NOMO-1 (cell line): ENCODE results near the gene POLR1C.
"Not testable (repeated sequence)": the region's sequence is repeated elsewhere in the genome, so short reads cannot be mapped to it uniquely, and the experiment has no call there.

Experiments used
- DNase-seq, 2 experiments: peaks; one replicate each; lab custom pipeline; 2025; ENCODE audit not compliant: unreplicated experiment in 2 of 2; lab: John Stamatoyannopoulos, UW

The POLR1C gene, protein sequence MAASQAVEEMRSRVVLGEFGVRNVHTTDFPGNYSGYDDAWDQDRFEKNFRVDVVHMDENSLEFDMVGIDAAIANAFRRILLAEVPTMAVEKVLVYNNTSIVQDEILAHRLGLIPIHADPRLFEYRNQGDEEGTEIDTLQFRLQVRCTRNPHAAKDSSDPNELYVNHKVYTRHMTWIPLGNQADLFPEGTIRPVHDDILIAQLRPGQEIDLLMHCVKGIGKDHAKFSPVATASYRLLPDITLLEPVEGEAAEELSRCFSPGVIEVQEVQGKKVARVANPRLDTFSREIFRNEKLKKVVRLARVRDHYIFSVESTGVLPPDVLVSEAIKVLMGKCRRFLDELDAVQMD

DNA sequence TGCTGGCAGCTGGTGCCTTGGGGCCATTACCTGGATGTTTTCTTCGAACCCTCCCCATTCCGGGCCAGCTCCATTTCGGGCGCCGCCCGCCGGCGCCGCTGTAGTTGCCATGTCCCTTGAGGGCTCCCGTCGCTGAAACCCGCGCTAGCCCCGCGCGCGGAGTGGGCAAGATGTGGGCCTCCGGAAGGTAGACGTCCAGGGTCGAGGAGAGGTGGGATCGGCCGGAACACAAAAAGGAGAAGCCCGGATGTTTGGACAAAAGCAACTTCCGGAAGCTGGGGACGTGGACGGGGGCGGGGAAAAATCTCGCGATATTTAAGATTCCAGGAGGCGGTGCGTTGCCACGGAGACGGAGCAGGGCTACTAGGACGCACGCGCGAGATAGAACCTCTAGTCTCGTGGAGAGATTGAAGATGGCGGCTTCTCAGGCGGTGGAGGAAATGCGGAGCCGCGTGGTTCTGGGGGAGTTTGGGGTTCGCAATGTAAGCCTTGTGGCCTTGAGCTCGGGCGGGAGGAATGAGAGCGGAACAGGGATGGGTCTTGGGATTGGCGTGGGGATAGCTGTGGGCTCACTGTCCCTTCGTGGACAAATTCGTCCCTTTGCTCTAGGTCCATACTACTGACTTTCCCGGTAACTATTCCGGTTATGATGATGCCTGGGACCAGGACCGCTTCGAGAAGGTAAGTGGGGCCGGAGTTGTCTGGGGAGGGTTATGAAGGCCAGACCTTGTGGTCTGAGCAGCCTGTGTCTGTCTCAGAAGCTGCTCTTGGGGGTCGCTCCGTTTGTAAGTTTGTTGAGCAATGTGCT, at the start of gene POLR1C, which contains the start of gene YIPF3:
Gene POLR1C (plus strand): TSS at position 393 of the 808 bp plus-strand sequence. CDS start 21 bp downstream, at position 414.
Gene YIPF3 (minus strand): TSS at position 230 of the 808 bp plus-strand sequence. CDS start 119 bp downstream, at position 111.
- peak; percentile 90 to 95 for DNase-seq

DNA sequence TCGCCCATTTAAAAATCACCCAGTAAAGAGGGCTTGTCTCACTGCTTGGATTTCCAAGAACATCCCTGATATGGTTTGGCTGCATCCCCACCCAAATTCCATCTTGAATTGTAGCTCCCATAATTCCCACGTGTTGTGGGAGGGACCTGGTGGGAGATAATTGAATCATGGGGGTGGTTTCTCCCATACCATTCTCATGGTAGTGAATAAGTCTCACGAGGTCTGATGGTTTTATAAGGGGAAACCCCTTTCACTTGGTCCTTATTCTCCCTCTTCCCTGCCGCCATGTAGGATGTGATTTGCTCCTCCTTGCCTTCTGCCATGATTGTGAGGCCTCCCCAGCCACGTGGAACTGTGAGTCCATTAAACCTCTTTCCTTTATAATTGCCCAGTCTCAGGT, 49.6 kb upstream of the POLR1C start:
- not testable (repeated sequence) for DNase-seq

DNA sequence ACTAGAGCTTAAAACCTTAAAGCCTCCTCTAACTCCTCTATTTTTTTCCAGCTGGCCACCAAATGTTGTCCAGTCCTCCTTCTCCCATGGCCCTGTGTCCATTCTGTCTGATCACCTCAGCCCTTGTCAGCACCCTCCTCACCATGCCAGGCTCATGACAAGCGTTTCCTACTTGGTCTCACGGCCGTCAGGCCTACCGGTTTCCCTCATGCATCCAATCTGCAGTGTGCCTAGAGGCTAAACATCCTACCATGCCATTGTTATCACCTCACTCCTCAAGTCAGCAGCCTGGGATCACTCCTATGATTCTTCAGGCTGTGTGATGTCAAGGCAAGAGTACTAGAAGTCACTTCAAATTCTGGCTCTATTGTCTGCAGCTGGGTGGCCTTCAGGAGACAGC, 49.1 kb upstream of the POLR1C start:
- no peak for DNase-seq

DNA sequence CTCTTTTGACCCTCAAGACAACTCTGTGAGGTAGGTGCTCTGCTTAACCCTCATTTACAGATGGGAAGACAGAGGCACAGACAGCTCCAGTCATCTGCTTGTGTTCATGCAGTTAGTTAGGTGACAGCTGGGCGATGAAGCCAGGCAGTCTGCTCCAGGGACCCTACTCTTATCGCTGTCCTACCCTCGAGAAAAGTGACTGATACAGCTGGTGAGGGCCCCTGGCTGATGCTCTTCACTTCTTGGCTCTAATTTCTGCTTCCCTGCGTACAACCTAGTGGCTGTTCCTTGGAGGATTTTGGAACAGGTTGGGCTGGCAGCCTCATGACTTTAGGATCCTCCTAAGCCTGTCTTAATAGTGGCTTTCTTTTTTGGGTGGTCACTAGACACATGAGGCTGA, 48.6 kb upstream of the POLR1C start:
- no peak for DNase-seq

DNA sequence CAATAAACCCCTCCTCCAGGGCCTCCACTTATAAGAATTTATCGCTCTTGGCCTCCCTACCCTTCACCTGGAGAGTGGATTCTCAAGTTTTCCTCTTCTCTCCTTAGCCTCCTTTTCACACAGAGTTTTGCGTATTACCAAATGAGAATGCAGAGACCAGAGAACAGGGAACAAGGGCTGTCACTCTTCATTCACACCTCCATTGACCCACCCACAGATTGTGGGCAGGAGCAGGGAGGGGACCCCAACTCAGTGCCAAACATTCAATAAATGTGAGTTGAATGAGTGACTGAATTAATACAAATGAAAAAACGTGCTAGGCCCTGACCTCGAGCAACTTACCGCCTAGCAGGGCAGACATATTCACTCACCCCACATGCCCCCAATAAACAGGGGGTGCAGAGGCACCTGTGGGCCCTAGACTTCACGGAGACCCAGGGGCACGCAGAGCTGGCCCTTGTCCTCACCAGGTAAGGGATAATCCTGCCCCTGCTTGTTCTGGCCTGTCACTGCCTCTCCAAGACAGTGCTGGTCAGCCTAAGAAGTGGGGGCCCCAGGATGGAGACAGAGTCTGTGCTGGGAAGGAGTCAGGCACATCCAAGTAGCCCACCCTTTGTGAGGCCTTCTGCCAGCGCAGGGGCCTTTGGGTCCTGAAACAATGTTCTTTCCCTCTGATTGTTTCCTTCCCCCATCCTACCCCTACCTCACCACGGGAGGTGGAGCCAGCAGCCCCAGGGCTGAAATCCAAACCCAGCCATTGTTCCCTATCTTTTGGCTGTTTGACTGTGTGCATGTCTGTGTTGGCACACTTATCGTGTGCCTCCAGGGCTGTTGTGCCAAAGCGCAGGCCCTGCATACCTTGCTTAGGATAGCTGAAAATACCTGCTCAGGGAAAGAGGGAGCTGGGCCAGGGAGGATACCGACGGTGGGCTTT, 47.9 kb upstream of the POLR1C start:
- no peak for DNase-seq

DNA sequence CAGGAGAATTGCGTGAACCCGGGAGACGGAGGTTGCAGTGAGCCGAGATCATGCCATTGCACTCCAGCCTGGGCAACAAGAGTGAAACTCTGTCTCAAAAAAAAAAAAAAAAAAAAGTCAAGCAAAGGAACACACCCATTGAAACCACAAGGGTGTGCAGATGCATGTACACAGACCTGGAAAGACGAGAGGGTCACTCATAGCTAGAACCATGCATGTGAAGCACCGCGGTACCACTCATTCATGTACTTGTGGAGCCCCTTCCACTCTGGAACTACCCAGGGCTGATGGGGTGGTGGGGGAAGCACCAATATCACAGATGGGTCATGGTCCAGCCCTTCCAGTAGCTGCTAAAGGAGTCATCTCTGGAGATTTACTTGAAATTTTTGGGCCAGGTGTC, 46.9 kb upstream of the POLR1C start:
- no peak for DNase-seq

DNA sequence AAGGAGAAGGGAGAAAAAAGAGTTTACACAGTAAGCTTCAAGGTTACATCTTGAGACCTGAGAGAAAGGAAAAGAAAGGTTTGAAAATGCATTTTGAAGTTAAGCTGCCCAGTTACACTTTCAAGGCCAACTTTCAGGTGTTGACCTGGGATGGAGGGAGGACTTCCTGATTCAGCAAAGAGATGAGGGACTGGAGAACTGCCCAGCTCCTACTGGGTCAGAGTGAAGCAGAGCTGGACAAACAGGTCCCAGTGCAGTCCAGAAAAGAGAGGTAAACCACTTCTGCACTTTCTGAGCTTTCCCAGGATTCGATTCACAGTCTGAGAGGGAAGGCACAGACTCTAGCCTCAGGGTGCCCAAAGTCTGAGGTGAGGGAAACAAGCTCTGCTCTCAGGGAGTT, 45.5 kb upstream of the POLR1C start:
- no peak for DNase-seq

DNA sequence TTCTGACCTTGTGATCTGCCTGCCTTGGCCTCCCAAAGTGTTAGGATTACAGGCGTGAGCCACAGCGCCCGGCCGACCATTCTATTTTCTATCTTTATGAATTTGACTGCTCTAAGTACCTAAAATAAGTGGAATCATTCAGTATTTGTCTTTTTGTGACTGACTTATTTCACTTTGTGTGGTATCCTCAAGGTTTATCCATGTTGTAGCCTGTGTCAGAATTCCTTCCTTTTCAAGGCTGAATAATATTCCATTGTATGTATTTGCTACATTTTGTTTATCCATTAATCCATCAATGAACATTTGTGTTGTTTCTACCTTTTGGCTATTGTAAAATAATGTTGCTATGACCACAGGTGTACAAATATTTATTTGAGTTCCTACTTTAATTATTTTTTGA, 44.4 kb upstream of the POLR1C start:
- DNase-seq: no peak

DNA sequence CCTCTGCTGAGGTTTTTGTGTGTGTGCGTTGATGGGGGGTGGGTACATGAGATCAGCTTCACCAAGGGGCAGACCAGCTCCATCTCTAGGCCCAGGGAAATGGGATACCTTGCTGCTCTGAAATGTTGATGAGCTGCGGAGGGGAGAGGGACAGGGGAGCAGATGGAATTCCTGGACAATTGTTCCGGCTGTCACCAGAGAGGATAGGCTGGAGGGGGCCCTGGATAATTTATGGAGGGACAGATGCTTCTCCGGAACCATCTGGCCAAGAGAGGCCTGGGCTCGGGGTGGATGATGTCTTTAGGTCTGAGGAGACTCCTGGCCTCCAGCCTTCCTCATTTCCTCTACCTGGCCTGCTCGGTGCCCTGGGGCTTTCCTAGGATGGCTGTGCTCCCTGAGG, 41.4 kb upstream of the POLR1C start:
- no peak for DNase-seq

DNA sequence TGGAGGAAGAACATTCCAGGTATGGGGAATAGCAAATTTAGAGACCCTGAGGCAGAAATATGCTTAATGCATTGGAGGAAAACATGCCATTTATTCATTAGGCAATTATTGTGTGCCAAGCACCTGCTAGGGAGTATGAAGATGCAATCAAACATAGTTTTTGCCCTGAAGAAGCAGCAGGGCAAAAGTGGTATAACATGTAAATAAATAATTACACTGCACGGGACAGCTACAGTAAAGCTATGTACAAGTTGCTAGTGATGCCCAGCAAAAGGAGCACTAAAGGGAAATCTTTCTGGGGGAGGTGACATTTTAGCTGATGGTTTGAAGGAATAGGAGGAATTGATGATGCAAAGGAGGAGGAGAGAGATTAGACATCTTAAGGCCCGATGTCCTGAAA, 40.1 kb upstream of the POLR1C start:
- DNase-seq: peak in 1 of 2 experiments; percentile 11

DNA sequence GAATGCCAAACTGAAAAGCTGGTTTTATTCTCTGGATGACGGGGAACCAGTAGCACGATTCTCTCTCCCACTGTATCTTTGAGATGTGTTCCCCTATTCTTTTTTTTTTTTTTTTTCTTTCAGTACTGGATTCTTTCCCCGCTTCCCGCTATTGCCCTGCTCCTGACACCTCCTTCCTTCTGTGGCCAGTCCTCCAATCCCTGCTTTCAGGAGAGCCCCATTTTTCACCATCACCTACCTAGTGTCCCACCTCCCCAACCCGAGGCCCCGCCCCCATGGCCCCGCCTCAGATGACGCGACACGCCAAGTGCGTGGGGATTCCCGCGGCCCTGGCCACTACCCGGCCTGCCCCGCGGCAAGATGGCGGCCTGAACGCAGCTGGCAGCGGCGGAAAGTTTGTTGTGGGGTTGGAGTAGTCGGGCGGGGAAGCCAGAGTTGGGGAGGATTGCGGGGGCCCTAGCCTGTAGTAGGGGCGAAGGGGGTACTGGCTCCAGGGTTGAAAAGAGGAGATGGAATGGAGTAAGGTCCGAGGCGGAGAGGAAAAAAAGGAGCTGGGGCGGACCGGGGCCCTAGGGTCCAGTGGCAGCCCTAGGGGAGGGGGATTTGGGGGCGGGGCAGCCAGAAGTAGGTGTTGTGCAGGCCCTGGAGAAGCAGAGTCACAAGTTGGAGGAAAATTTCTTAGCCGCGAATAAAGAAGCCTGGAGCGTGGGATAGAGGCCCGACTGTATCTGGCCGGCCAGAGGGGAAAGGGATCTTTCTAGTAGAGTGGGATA, 39.5 kb upstream of the POLR1C start, which contains the start of gene TJAP1:
Gene TJAP1 (plus strand): TSS at position 336 of the 773 bp plus-strand sequence. CDS start 21,432 bp downstream, outside the sequence.
- peak; percentile 63 to 83 for DNase-seq

DNA sequence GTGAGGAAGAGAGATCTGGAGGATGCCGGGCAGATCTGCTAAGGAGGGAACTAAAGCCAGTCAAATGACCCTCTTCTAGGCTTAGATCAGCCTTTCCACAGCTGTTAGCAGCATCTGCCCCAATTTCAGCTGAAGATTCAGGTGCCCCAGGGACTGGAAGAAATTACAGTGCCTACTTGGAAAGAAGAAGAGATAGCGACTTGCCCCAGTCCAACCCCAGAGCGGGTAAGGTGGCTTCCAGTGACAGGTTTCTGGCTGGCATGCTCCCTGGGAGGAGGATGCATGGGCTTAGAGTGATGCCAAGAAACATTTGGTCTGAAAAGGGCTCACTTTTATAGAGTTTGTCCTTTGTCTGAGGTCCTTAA, 38.9 kb upstream of the POLR1C start:
- peak in 1 of 2 experiments; percentile 21 for DNase-seq

DNA sequence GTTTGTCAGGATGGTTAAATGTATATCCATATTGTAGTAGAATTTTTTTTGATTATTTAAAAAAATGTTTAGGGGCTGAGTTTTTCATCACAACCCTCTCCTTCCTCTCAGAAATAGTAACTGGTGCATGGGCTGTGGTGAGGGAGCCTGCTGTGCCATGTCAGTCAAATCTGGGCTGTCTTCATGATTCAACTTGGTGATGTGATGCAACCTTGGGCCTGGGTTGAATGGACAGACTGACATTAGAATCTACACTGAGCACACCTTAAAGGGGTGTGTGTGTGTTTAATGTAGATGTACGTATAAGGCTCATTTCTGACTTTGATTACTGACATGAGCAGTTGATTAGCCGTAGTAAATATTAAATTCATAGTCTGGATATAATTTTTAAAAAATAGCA, 35.8 kb upstream of the POLR1C start:
- no peak for DNase-seq

DNA sequence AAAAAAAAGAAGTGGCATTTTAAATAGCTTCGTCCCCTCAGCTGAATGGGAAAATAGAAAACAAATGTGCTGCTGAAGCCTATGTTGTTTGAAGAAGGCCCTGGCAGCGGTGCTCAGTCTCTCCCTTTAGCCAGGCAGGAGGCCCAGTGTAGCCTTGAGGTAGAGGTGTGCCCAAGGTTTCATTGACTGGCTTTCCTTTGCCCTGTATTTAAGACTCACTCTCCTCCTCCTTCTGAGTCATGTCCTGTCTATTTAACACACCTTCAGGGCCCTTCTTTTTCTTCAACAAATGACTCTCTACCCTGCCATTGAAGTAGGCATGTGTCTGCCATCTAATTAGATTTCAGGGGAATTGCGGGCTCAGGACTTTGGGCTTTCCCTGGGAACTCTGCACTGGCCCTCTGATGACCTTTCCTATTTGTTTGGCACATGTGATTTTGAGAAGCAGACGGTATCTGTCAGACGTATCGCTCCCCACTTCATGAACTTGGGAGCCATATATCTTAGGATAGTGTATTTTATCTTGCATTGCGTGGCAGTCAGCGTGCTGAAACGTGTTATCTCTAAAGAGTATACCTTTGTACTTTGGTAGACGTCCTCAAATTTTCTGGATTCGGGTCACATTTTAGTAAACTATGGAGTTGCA, 35.2 kb upstream of the POLR1C start:
- no peak for DNase-seq

DNA sequence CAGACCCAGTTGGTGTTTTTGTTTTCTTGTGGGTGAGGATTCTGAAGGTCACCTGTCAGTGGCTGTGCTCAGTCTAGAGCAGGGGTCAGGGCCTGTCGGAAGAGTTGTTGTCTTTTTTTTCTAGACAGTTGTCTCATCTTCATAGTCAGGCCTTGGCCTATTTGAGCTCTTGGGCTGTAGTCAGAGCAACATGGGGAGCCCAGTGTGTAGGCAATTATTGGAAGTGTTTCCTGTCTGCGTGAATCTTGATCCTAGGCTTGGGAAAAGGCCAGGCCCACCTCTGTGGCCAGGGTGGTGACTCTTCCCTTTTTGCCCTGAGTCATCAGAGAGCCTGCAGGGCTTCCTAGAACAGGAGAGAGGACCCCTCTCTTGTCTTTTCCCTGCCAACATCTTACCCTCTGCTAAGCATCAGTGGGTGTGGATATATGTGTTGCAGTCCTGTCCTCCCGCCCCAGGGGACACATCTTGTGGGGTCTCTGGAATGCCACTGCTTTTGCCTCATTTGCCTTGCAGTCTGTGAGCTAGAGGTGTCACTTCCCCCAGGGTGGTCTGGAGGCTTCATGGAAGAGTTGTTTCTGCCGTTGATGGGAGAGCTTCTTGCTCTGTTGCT, 28.1 kb upstream of the POLR1C start:
- DNase-seq: no peak

DNA sequence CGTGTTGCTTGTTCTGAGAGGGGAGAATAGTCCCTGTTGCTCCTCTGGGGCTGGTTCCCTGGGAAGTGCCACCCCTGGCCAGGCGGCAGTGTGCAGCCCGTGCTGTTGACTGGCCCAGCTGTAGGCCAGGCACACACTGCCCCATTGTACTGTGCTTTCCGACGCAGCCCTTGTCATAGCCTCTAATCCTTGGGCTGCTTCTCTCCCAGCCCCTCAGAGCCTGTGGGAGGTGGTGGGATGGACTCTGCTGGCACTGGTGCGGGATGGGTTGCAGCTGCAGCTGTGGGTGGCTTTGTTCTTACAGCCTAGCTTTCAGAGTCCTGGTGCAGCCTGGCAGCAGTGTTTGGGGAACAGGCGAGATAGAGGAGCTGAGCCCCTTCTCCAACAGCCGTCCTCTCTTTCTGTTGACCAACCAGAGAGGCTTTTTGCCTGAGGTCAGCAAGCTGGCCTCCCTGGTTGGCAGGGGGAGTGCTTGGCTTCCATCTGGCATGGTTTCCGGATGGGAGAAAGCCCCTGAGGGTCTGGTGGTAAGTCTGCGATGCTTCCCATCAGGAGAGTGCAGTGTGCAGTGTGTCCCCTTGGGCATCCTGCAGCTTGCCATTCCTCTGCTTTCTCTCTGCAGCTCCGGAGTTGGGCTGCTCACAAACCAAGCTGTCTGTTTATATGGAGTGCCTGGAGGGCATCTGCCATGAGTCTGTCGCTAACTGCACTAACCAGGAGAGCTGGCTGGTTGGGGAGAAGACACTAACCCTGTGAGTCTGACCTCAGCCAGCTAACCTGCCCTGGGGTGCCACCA, 27.4 kb upstream of the POLR1C start:
- DNase-seq: no peak

DNA sequence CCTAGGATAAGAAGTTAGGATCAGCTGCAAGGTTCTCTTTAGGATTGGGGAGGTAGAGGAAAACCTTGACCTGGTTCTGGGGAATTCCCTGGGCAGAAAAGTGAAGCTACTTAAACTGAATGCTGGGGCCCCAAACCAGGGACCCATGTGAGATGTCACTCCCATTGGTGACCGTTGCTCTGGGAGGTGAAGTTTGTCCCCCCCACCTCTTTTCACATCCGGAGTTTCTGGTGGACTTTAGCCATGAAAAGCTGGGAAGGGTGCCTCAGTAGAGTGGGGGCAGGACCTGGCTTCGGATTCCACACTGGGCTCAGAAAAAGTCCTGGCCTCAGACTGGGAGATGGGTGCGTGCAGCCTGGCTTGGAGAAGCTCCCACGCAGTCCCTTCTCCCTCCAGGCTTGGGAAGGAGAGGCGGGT, 26.4 kb upstream of the POLR1C start:
- DNase-seq: no peak
